ENCODE data around the gene TEKT4. TPM values are rescaled to one million over a fixed set of nuclear protein-coding genes. Genes with fewer than 3 reads are reported as not detected.
"Not testable (repeated sequence)": the region's sequence is repeated elsewhere in the genome, so short reads cannot be mapped to it uniquely, and the experiment has no call there.

TEKT4 gene
- total RNA-seq, 4 donors from 2014 or later: not detected

GRCh38 chr2:94875820-94876522 lies 4.7 kb downstream of the TEKT4 start:
- H3K27ac ChIP-seq: no peak overlapping the region
- no peaks in the 10 kb centered on the region for H3K36me3 ChIP-seq
- H3K4me3 ChIP-seq: no peak overlapping the region
- no peaks in the 10 kb centered on the region for H3K9me3 ChIP-seq
- no peak for TF ChIP-seq EP300 (IDR thresholded peaks at IDR 0.05)
- no peak for ATAC-seq
- peaks cover 76% of the 10 kb centered on the region for H3K27me3 ChIP-seq
- H3K4me1 ChIP-seq: peaks cover 0 to 5% (median 0%) of the 10 kb centered on the region in 3 donors
- 63% methylated on average over 5 of the region's 17 CpGs; no CpG with 5 or more reads in 1 of the 2 donors for WGBS, 2 donors (ENCODE audit: low coverage in 1 of 2)

GRCh38 chr2:94876523-94876863 lies 5.3 kb downstream of the TEKT4 start:
- H3K27ac ChIP-seq: no peak overlapping the region
- WGBS, 2 donors (ENCODE audit: low coverage in 1 of 2): 87% methylated on average over 3 of the region's 16 CpGs; no CpG with 5 or more reads in 1 of the 2 donors
- no peak overlapping the region for H3K4me3 ChIP-seq
- H3K36me3 ChIP-seq: no peaks in the 10 kb centered on the region
- ATAC-seq: no peak
- no peaks in the 10 kb centered on the region for H3K9me3 ChIP-seq
- no peak for TF ChIP-seq POLR2AphosphoS5 (IDR thresholded peaks at IDR 0.05)
- no peak for TF ChIP-seq POLR2A (IDR thresholded peaks at IDR 0.05)
- TF ChIP-seq EP300 (IDR thresholded peaks at IDR 0.05): no peak
- TF ChIP-seq CTCF (IDR thresholded peaks at IDR 0.05): no peak
- peaks cover 0 to 2% (median 0%) of the 10 kb centered on the region in 3 donors for H3K4me1 ChIP-seq
- H3K27me3 ChIP-seq: peaks cover 73% of the 10 kb centered on the region

- Histone ChIP-seq H3K4me1 (no peaks in the 10 kb centered on the region), H3K9me3 (no peaks in the 10 kb centered on the region), H3K27me3 (peaks cover 67% of the 10 kb centered on the region), H3K27ac (no peak overlapping the region), H3K4me3 (no peak overlapping the region), H3K36me3 (no peaks in the 10 kb centered on the region)
- ATAC-seq: no peak
- WGBS, 2 donors (ENCODE audit: low coverage in 1 of 2): no CpG with 5 or more reads among the region's 5 CpGs
- TF ChIP-seq POLR2A (IDR thresholded peaks at IDR 0.05): no peak
- TF ChIP-seq POLR2AphosphoS5 (IDR thresholded peaks at IDR 0.05): no peak
- no peak for TF ChIP-seq CTCF (IDR thresholded peaks at IDR 0.05)
- TF ChIP-seq EP300 (IDR thresholded peaks at IDR 0.05): no peak
Measured at GRCh38 chr2:94877129-94877528, 5.9 kb downstream of the TEKT4 start.

DNA sequence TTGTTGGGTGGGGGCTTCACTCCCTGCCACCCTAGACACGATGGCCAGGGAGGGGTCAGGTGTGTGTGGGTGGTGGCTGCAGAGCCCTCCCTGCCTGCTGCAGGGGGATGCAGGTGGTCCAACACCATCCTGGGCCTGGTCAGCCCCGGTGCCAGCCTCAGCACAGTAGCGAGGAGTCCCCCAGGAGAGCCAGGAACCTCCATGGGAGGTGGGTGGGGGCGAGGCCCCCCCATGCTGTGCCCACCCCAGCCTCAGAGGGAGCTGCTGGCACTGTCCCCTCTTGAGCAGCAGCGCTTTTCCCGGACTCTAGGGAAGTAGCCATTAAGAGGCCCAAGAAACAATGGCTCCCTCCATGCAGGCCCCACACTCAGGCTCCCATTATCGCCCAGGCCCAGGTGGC lies 7.3 kb downstream of the TEKT4 start:
- H3K27ac ChIP-seq: not testable (repeated sequence)
- WGBS, 2 donors (ENCODE audit: low coverage in 1 of 2): no CpG with 5 or more reads among the region's 7 CpGs
- peaks cover 52% of the 10 kb centered on the region for H3K27me3 ChIP-seq

DNA sequence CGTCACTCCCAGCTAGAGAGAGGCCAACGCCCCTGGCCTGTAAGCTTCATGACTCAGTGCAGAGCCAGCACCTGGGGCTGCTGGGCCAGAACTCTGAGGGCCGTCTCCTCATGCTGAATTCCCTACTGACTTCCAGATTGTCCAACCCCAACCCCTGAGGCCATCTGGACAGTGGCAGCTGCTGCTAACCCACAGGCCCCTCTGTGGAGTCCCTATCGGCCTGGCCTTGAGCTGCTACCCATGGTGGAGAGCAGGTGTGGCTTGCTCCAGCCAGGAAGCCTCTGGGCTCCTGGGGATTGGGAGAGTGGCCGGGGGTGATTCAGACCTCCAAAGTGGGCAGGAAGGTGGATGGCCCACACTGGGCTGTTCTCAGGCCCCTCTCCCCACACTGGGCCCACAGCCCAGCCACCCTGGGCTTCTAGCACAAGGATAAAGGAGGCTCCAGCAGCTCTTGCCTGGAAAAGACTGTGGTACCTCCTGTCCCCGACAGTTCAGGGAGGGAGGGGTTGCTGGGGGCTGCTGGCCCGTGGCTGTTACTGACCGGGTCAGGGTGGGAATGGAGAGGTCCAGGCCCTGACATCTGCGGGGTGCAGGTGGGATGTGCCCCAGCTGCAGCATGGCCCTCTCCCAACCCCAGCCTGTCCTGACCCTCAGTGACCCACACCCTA lies 8.2 kb downstream of the TEKT4 start:
- peaks cover 44% of the 10 kb centered on the region for H3K27me3 ChIP-seq
- no CpG with 5 or more reads among the region's 9 CpGs for WGBS, 2 donors (ENCODE audit: low coverage in 1 of 2)
- no peaks in the 10 kb centered on the region for H3K36me3 ChIP-seq
- H3K27ac ChIP-seq: no peak overlapping the region
- no peak for ATAC-seq
- no peaks in the 10 kb centered on the region for H3K9me3 ChIP-seq
- H3K4me1 ChIP-seq: no peaks in the 10 kb centered on the region
- TF ChIP-seq EP300 (IDR thresholded peaks at IDR 0.05) (no peak), POLR2AphosphoS5 (IDR thresholded peaks at IDR 0.05) (no peak), POLR2A (IDR thresholded peaks at IDR 0.05) (no peak), CTCF (IDR thresholded peaks at IDR 0.05) (no peak)
- no peak overlapping the region for H3K4me3 ChIP-seq

More for the DNA sequence above, 7.3 kb downstream of the TEKT4 start:
- not testable (repeated sequence) for H3K9me3 ChIP-seq, H3K36me3 ChIP-seq, H3K4me1 ChIP-seq, H3K4me3 ChIP-seq, ATAC-seq

DNA sequence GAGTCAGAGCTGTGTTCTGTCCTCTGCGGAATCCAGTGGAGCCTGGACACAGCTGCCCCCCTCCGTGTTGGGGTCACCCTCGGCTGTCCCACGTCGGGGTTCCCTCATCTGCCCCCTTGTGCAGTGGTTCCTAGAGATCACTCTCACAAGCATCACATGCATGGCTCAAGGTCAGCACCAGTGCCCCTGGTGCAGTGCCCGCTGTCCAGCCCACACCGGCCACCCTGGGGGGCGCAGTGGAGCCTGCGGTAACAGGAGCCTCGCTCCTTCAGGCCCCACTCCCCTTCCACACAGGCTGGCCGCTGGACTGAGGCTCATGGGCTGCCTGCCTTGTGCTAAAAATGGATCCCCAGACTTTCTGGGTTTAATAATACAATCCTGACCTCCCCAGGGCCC lies 8.8 kb downstream of the TEKT4 start:
- peaks cover 38% of the 10 kb centered on the region for H3K27me3 ChIP-seq
- no peaks in the 10 kb centered on the region for H3K36me3 ChIP-seq
- no peaks in the 10 kb centered on the region for H3K9me3 ChIP-seq
- no CpG with 5 or more reads among the region's 11 CpGs for WGBS, 2 donors (ENCODE audit: low coverage in 1 of 2)
- no peak for TF ChIP-seq CTCF (IDR thresholded peaks at IDR 0.05)
- no peak for TF ChIP-seq EP300 (IDR thresholded peaks at IDR 0.05)
- H3K27ac ChIP-seq: no peak overlapping the region
- H3K4me1 ChIP-seq: no peaks in the 10 kb centered on the region
- no peak for ATAC-seq
- H3K4me3 ChIP-seq: no peak overlapping the region
